Raji (cell line): ENCODE data around the gene CPSF4L.

ENCODE experiments used
- POLR2A ChIP-seq: IDR thresholded peaks from 2 replicates; pipeline ENCODE4 v1.6.1; 2011; ENCODE audit warnings: low read depth, low read length, control low read depth; ENCODE audit not compliant: insufficient read depth

CPSF4L gene

GRCh38 chr17:73205459-73205961 lies 56.2 kb downstream of the CPSF4L start:
- no peak for TF ChIP-seq POLR2A

DNA sequence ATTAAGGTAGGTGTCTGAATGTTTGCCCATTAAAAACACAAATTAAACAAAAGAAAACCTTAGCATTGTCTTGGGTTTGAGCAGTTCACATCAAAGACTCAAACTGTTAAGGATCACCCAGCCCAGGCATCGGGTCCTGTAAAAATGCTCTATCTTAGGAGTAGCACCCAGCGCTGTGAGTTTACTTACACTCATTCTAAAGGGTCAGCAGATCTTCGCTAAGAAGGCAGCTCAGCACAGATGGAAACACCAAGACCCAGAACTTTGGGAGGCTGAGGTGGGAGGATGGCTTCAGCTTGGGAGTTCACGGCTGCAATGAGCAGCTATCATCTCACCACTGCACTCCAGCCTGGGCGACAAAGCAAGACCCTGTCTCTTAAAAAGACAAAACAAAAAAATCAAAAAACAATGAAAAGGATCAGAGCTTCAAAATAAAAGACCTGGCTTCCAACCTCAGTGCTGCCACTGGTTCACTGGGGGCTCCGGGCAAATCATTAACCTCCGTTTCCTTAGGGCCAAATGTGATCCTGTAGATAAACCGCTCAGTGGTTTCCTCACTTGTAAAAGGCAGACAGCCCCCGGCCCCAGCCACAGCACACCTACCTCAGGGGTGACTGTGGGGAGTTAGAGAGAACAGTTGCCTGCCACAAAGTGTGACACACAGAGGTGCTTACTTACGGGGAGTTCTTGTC lies 57.7 kb downstream of the CPSF4L start:
- no peak for TF ChIP-seq POLR2A

DNA sequence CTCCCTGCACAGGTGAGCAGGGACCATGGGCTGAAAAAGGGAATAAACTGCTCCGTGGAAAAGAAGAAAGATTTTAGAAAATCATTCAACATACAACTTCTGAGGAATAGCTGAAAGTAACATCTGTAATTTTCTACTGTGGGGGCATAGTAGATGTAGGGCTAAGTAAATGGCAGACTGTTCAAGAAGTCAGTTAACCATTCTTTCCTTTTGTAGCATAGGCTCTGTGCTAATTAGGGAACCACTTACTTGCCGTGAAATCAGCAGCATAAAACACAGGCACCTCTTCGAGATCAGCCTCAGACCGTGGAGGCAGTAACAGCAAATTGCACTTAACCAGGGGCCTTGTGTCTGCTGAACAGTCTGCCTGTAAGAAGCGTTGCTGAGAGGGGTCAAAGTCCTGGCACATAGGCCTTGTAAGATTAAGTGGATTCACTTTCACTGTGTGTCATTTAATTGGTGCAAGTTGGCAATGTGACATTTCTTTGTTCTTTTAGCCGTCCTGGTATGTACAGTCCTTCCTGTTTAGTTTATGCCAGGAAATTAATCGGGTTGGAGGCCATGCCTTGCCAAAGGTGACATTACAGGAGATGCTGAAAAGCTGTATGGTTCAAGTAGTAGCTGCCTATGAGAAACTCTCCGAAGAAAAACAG lies 58.4 kb downstream of the CPSF4L start:
- TF ChIP-seq POLR2A, result no peak

GRCh38 chr17:73201215-73202069 lies 60.2 kb downstream of the CPSF4L start:
- TF ChIP-seq POLR2A, result no peak

GRCh38 chr17:73200476-73200875 lies 61.2 kb downstream of the CPSF4L start:
- no peak for TF ChIP-seq POLR2A

DNA sequence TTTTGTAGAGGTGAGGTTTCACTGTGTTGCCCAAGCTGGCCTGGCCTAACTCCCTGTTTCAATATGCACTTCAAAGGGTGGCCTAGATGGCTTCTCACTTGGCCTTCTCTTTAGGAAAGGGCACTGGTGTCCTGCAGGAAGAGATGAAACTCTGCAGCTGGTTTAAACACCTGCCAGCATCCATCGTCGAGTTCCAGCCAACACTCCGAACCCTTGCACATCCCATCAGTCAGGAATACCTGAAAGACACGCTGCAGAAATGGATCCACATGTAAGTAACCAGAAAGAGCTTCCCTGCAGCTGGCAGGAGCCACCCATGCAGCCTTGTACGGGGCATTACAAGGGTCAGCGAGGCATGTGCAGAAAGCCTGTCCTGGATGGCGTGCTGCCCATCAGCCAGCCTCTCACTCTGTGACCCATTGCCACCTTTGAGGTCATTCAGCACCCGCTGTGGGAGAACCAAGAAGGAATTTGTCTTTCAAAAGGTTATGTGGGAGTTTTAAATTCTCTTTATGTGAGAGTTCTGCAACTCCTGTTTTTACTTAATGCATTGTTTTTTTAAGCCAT lies 61.8 kb downstream of the CPSF4L start:
- no peak for TF ChIP-seq POLR2A

GRCh38 chr17:73198930-73199260 lies 62.8 kb downstream of the CPSF4L start:
- no peak for TF ChIP-seq POLR2A
